Effector memory CD4-positive, alpha-beta T cell (primary cell): ENCODE data around the gene EVI2A.
"Not testable (repeated sequence)": the region's sequence is repeated elsewhere in the genome, so short reads cannot be mapped to it uniquely, and the experiment has no call there.

Experiments used
- DNase-seq, 3 donors: peaks; one replicate each; pipeline ENCODE4 v3.0.0-alpha.2; 2020
- H3K27ac ChIP-seq: 2 replicates; pipeline ENCODE4 v1.7.0; 2013; ENCODE audit warnings: mild to moderate bottlenecking, low read length, moderate library complexity; ENCODE audit not compliant: insufficient read depth, poor library complexity, severe bottlenecking
- H3K27me3 ChIP-seq: replicated peaks from 2 replicates; pipeline ENCODE4 v1.7.0; 2013; ENCODE audit warnings: mild to moderate bottlenecking, low read length; ENCODE audit not compliant: insufficient read depth, control insufficient read depth, poor library complexity, severe bottlenecking
- H3K36me3 ChIP-seq: 2 replicates; pipeline ENCODE4 v1.7.0; 2013; ENCODE audit warnings: mild to moderate bottlenecking, low read length, moderate library complexity; ENCODE audit not compliant: control insufficient read depth, insufficient read depth
- H3K4me1 ChIP-seq: 2 replicates; pipeline ENCODE4 v1.7.0; 2013; ENCODE audit warnings: low read length, mild to moderate bottlenecking; ENCODE audit not compliant: control insufficient read depth, insufficient read depth, poor library complexity, severe bottlenecking
- H3K4me3 ChIP-seq: 2 replicates; pipeline ENCODE4 v1.7.0; 2013; ENCODE audit warnings: low read length, low read depth, mild to moderate bottlenecking; ENCODE audit not compliant: insufficient read depth, poor library complexity, severe bottlenecking
- H3K9me3 ChIP-seq: 2 replicates; pipeline ENCODE4 v1.7.0; 2013; ENCODE audit warnings: mild to moderate bottlenecking, low read length, moderate library complexity; ENCODE audit not compliant: control insufficient read depth
- total RNA-seq, 3 donors: gene quantifications; one replicate each; lab custom pipeline; 2026; lab: John Stamatoyannopoulos, UW

EVI2A gene
- total RNA-seq = 31.6 to 75.6 (median 43.0) reads per million in 3 donors

DNA sequence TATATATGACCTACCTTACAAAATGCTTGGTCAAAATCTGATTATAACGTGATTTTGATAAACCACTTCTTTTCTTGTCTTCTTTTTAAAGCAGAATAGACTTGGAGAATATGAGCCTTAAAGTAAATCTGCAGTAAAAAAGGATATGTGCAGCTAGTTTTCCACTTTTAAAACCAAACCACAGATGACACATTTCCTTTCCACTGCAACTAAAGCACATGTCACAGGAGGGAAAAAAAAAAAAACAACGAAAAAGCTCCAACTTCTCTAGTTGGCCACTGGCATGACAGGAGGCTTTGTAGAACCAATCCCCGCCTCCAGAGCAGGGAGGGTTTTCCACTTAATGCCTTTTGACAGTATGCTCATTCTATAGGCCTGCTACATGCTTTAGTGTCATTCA lies at the start of gene EVI2A:
EVI2A (minus strand) TSS at position 142 of the 400 bp plus-strand sequence. CDS start 2,609 bp downstream, outside the sequence.
- H3K4me1 ChIP-seq = peaks cover 14% of the 10 kb centered on the region
- peaks cover 3% of the 10 kb centered on the region for H3K36me3 ChIP-seq
- DNase-seq = peak; percentile 63 to 76 (median 72)
- no peaks in the 10 kb centered on the region for H3K27me3 ChIP-seq
- H3K4me3 ChIP-seq = peak within 1 kb of the TSS; percentile 72
- H3K27ac ChIP-seq = peak within 1 kb of the TSS; percentile 89
- H3K9me3 ChIP-seq = no peaks in the 10 kb centered on the region

GRCh38 chr17:31369266-31369665 lies 47.8 kb upstream of the EVI2A start:
- H3K4me3 ChIP-seq = no peak overlapping the region
- H3K4me1 ChIP-seq = no peaks in the 10 kb centered on the region
- H3K36me3 ChIP-seq = peaks cover 4% of the 10 kb centered on the region
- H3K9me3 ChIP-seq = no peaks in the 10 kb centered on the region
- H3K27ac ChIP-seq = no peak overlapping the region
- no peaks in the 10 kb centered on the region for H3K27me3 ChIP-seq
- DNase-seq = no peak

DNA sequence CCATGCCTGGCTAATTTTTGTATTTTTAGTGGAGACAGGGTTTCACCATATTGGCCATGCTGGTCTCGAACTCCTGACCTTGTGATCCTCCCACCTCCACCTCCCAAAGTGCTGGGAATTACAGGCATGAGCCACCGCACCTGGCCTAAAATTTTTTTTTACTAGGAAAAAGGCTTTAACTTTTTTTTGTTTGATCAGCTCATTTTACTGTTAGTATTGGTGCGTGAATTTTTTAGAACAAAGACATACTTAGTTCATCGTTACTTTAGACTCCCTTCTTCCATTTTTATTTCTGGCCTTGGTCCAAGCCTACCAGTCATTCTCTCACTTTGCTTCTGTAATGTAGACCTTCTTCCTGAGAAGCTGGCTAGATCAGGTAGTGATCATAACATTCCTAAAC lies 44.7 kb upstream of the EVI2A start:
- Histone ChIP-seq H3K4me1 (no peaks in the 10 kb centered on the region), H3K9me3 (no peaks in the 10 kb centered on the region), H3K4me3 (no peak overlapping the region), H3K27ac (no peak overlapping the region), H3K36me3 (peaks cover 6% of the 10 kb centered on the region), H3K27me3 (no peaks in the 10 kb centered on the region)
- no peak for DNase-seq

GRCh38 chr17:31364012-31364411 lies 42.6 kb upstream of the EVI2A start:
- Histone ChIP-seq H3K27me3 (no peaks in the 10 kb centered on the region), H3K27ac (no peak overlapping the region)
- DNase-seq = no peak

DNA sequence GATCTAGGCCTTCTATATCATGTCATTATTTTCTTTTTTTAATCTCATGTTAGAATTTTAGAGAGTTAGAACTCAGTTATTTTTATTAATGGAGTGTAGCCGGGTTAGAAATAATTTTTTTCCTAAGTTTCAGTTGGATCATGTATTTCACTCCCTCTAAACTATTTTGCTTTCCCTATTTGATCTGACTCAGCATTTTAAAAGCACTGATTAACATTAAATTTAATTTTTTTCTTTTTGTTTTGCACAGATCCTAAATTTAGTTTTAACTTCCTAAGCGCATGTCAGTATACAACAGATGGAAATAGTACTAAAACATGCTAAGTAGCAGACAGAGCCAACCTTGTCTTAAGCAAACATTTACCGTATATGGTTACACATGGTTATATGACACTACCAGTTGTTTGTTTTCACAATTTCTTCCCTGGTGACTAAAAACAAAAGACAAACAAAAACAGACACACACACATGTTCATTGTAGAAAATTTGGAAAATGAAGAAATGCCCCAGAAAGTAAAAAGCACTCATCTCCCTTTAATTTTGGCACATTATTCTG lies 36.5 kb upstream of the EVI2A start:
- Histone ChIP-seq H3K9me3 (no peaks in the 10 kb centered on the region), H3K27me3 (no peaks in the 10 kb centered on the region), H3K4me3 (no peak overlapping the region), H3K36me3 (peaks cover 9% of the 10 kb centered on the region), H3K4me1 (no peaks in the 10 kb centered on the region), H3K27ac (no peak overlapping the region)
- no peak for DNase-seq

More at GRCh38 chr17:31364012-31364411, 42.6 kb upstream of the EVI2A start:
- Histone ChIP-seq H3K4me1 (no peaks in the 10 kb centered on the region), H3K9me3 (no peaks in the 10 kb centered on the region), H3K36me3 (peaks cover 13% of the 10 kb centered on the region), H3K4me3 (no peak overlapping the region)

GRCh38 chr17:31357091-31357490 lies 35.7 kb upstream of the EVI2A start:
- Histone ChIP-seq H3K9me3 (no peaks in the 10 kb centered on the region), H3K36me3 (peaks cover 9% of the 10 kb centered on the region), H3K27ac (no peak overlapping the region), H3K27me3 (no peaks in the 10 kb centered on the region), H3K4me3 (no peak overlapping the region), H3K4me1 (no peaks in the 10 kb centered on the region)
- no peak for DNase-seq

- DNase-seq = no peak
- no peak overlapping the region for H3K27ac ChIP-seq
- peaks cover 10% of the 10 kb centered on the region for H3K36me3 ChIP-seq
These were observed 34.5 kb upstream of the EVI2A start for GRCh38 chr17:31355935-31356334.

GRCh38 chr17:31349454-31349853 lies 28.0 kb upstream of the EVI2A start:
- H3K4me1 ChIP-seq = no peaks in the 10 kb centered on the region

More at GRCh38 chr17:31355935-31356334, 34.5 kb upstream of the EVI2A start:
- Histone ChIP-seq H3K4me3 (no peak overlapping the region), H3K4me1 (no peaks in the 10 kb centered on the region), H3K9me3 (no peaks in the 10 kb centered on the region), H3K27me3 (no peaks in the 10 kb centered on the region)

DNA sequence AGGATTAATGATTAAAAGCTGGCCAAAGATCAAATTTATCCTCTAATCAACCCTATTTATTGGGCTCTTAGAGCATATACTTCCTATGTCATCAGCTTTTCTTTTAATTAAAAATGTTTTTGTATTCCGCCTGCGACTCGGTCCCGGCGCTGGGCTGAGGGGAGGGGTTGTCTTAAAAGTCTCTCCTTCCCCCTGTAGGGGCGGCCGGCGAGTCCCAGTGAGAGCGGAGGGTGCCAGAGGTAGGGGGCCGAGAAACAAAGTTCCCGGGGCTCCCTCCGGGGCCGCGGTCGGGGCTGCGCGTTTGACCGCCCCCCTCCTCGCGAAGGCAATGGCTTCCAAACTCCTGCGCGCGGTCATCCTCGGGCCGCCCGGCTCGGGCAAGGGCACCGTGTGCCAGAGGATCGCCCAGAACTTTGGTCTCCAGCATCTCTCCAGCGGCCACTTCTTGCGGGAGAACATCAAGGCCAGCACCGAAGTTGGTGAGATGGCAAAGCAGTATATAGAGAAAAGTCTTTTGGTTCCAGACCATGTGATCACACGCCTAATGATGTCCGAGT lies 23.8 kb upstream of the EVI2A start:
- DNase-seq, H3K36me3 ChIP-seq: not testable (repeated sequence)

More at GRCh38 chr17:31349454-31349853, 28.0 kb upstream of the EVI2A start:
- Histone ChIP-seq H3K36me3 (peaks cover 5% of the 10 kb centered on the region), H3K27me3 (no peaks in the 10 kb centered on the region), H3K4me3 (no peak overlapping the region), H3K27ac (no peak overlapping the region), H3K9me3 (no peaks in the 10 kb centered on the region)
- no peak for DNase-seq

DNA sequence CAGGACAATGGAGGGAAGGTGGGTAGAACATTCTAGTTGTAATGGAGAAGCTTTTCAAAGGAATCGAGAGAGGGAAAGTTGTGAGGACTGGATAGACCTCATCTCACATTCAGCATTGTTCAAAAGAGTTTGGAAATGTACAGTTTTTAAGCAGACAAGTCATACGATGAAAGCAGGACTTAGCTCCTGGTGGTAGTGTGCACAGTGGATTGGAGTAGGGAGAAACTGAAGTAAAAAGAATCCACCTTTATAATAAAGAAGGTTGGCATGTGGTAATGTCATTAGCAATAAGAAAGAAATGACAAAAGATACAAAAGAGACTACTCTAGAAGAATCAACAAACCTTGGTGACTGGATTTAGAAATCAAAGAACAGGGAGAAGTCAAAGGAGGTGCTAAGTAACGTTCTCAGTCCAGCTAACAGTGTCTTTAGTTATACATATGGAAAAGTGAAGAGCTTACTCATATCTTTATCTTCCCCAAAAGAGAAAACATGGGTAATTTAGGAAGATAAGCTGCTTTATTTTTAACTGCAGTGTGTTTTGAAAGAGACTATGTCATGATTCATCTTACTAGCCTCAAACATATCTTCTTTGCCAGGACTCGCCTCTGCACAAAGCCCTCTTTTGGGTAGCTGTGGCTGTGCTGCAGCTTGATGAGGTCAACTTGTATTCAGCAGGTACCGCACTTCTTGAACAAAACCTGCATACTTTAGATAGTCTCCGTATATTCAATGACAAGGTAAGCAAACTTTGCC lies 18.7 kb upstream of the EVI2A start:
- Histone ChIP-seq H3K4me1 (no peaks in the 10 kb centered on the region), H3K27ac (no peak overlapping the region), H3K9me3 (no peaks in the 10 kb centered on the region), H3K27me3 (no peaks in the 10 kb centered on the region), H3K36me3 (peaks cover 10% of the 10 kb centered on the region), H3K4me3 (no peak overlapping the region)
- DNase-seq = no peak

More for the DNA sequence above, 23.8 kb upstream of the EVI2A start:
- not testable (repeated sequence) for H3K4me1 ChIP-seq, H3K27ac ChIP-seq, H3K4me3 ChIP-seq, H3K27me3 ChIP-seq, H3K9me3 ChIP-seq
